Lower leg skin (tissue), 4 donors: Measurements from ENCODE around the gene SLC22A24. TPM values are rescaled to one million over a fixed set of nuclear protein-coding genes. Genes with fewer than 3 reads are reported as not detected.

Experiments
- DNase-seq, 2 donors: peaks; one replicate each; pipeline ENCODE4 v3.0.0-alpha.2; 2019; ENCODE audit warnings: low spot score in 2 of 2
- H3K4me3 ChIP-seq: fragments of 200-600 bp; sonication (generic); 2 replicates; pipeline ENCODE4 v1.5.1; 2017; ENCODE audit warnings: mild to moderate bottlenecking, low read depth; ENCODE audit not compliant: poor library complexity, severe bottlenecking
- POLR2A ChIP-seq, 2 donors: fragments of 450-650 bp; IDR thresholded peaks; one replicate each; pipeline ENCODE4 v1.6.1; 2016 to 2017; ENCODE audit warnings: antibody characterized with exemption in 2 of 2, mild to moderate bottlenecking in 1 of 2, moderate library complexity in 1 of 2
- WGBS, 2 donors: methylation state at CpG; one replicate each; pipeline ENCODE4 v1.1.5; 2018; 5-methylcytosine and 5-hydroxymethylcytosine counted together
- intact Hi-C: fragments of 100-400 bp; cut with DNase I; formaldehyde crosslinking; loops from one replicate; pipeline ENCODE4 v1.15.0; 2023; ENCODE audit warnings: low total_unique reads
- total RNA-seq, 4 donors: library from RNA; depleted of rRNA; stranded (reverse); fragments of >200 nt; gene quantifications; one replicate each; pipeline ENCODE4 v1.1.0, GENCODE V29; 2016
- TF ChIP-seq, protein P1 (sequence below), 3 donors: fragments of 450-650 bp; IDR thresholded peaks; one replicate each; pipeline ENCODE4 v1.5.1; 2016; ENCODE audit warnings: antibody characterized with exemption in 3 of 3, mild to moderate bottlenecking in 3 of 3, moderate library complexity in 2 of 3

The SLC22A24 gene
- total RNA-seq, 4 donors from 2014 or later, result not detected

GRCh38 chr11:63042596-63042995 lies 101.4 kb downstream of the SLC22A24 start:
- no peak overlapping the region for H3K4me3 ChIP-seq
- TF ChIP-seq POLR2A (IDR thresholded peaks at IDR 0.05), result no peak
- TF ChIP-seq, protein P1, sequence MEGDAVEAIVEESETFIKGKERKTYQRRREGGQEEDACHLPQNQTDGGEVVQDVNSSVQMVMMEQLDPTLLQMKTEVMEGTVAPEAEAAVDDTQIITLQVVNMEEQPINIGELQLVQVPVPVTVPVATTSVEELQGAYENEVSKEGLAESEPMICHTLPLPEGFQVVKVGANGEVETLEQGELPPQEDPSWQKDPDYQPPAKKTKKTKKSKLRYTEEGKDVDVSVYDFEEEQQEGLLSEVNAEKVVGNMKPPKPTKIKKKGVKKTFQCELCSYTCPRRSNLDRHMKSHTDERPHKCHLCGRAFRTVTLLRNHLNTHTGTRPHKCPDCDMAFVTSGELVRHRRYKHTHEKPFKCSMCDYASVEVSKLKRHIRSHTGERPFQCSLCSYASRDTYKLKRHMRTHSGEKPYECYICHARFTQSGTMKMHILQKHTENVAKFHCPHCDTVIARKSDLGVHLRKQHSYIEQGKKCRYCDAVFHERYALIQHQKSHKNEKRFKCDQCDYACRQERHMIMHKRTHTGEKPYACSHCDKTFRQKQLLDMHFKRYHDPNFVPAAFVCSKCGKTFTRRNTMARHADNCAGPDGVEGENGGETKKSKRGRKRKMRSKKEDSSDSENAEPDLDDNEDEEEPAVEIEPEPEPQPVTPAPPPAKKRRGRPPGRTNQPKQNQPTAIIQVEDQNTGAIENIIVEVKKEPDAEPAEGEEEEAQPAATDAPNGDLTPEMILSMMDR (IDR thresholded peaks at IDR 0.05), result no peak
- intact Hi-C loops, result no loop called here
- DNase-seq, result no peak
- WGBS, 2 donors, result 94 to 95% methylated on average over 3 of the region's 3 CpGs

DNA sequence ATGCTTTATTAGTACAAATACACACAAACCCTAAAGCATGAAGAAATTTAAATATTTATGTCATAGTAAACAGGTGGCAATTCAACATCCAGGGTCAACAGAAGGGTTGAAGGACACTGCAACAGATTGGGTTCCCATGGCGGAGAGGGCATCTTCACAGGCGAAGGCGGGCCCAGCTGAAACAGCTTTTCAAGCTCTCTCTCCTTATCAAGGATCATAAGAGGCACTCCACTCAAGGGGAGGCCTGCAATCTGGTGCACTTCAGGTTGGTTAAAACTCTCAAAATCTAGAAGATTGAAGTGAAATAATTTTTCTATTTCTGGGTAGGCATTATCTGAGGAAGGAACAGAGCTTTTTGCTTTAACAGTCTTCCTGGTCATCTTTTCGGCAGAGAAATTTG lies 111.6 kb downstream of the SLC22A24 start:
- H3K4me3 ChIP-seq, result no peak overlapping the region
- intact Hi-C loops, result no loop called here
- no peak for TF ChIP-seq POLR2A (IDR thresholded peaks at IDR 0.05)
- TF ChIP-seq, protein P1 (IDR thresholded peaks at IDR 0.05), result no peak
- WGBS, 2 donors, result 94 to 97% methylated on average over 4 of the region's 4 CpGs
- DNase-seq, result no peak

Other genes starting within 250 kb of the SLC22A24 start
- 1 to 10 TPM; 1.5 to 7.6 (median 4.5) TPM for gene CHRM1, start 222.9 kb downstream of the SLC22A24 start, total RNA-seq
- gene SLC22A6, start 159.3 kb downstream of the SLC22A24 start, total RNA-seq, result not detected
- not detected for gene SLC22A8, start 128.4 kb downstream of the SLC22A24 start, total RNA-seq
- gene SLC22A25, start 99.4 kb upstream of the SLC22A24 start, total RNA-seq, result not detected
- not detected for gene SLC22A9, start 225.6 kb upstream of the SLC22A24 start, total RNA-seq